GM21737 (cell line): ENCODE data around the gene CACNA1B.
"Not testable (repeated sequence)": the region's sequence is repeated elsewhere in the genome, so short reads cannot be mapped to it uniquely, and the experiment has no call there.

Source experiments
- ATAC-seq: cut with Tn5 transposase; IDR thresholded peaks from one replicate; pipeline ENCODE4 v1.9.1; 2021; ENCODE audit warnings: mild to moderate bottlenecking, moderate library complexity; ENCODE audit not compliant: unreplicated experiment

The CACNA1B gene

DNA sequence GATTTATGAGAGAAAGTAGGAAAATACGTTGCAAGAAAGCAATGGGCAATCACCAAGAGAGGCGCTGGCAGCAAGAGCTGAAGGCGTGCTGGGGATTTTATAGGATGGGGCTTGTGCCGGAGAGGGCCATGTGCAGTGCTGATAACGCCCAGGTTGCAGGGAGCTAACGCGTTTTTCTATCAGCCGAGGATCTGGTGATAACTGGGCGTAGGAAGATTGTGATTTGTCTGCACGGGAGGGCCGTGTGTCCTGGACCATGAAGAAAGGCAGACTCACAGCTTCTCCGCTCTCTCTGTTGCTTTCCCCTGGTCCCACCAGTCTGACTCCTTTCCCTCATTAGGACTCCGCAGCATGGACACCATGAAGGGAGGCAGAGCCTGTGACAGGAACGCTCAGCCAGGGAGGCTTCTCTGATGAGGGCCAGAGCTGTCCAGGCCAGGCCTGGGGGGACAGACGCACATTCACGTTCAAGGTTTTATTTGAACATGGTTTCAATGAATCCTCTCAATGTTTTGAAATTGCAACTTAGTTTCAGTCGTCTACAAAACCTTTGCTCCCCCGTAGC, 11.9 kb upstream of the CACNA1B start:
- ATAC-seq = no peak

DNA sequence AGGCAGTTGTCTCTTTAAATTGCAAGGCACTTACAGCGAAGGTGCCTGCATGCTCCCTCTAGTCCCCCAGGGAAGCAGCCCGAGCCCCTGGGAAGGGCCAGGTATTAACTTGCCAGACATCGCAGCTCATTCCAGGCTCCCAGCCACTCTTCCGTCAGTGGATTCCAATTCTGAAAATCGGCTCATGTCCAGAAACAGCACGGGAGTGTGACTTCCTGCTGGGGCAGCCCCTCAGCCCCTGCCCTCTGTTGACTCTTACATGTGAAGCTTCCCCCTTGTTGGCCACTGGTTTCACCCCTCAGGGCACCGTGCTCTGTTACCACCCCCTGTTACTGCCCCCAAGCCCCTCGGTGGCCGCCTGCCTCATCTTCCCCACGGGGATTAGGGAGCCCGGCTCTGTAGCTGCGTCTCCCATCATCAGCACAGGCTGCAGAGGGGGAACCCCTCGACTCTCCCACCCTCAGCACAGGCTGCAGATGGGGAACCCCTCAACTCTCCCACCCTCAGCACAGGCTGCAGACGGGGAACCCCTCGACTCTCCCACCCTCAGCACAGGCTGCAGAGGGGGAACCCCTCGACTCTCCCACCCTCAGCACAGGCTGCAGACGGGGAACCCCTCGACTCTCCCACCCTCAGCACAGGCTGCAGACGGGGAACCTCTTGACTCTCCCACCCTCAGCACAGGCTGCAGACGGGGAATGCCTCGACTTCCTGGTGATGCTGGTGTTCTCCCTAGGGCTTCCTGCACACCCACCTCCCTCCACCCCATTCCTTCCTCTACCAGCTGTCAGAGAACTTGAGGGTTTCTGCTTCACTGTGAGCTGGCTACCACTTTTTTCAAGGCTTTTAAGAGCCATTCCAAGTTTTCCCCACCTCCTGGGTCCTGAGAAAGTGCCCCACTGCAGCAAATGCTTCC, 11.1 kb upstream of the CACNA1B start:
- no peak for ATAC-seq

DNA sequence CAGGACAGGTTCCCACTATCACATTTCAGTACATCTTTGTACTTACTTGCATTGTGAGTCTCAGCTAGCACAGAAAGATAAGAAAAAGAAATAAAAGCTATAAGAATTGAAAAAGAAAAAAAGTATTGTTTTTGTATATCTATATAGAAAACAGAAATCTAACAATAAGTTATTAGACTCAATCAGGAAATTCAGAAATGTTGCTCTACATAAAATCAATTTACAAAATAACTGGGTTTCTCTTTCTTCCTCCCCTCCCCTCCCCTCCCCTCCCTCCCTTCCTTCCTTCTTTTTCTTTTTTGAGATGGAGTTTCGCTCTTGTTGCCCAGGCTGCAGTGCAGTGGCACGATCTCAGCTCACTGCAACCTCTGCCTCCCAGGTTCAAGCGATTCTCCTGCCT, 7.2 kb upstream of the CACNA1B start:
- ATAC-seq = no peak

DNA sequence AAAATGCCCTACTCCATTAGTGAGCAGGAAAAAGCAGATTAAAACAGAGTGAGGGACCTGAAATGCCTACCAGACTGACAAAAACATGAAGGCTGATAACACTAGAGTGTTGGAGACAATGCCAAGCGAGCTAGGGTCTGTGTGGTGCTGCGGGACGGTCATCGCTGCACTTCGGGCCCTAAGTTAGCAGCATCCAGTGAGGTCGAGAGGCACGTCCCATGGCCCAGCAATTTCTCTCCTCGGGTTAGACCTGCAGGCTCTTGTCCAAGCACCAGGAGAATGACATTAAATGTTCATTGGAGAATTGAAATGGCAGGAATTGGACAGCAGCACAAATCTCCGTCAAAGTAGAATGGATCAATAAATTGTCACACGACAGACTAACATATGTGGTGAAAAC, 5.3 kb upstream of the CACNA1B start:
- no peak for ATAC-seq

- ATAC-seq = no peak
Observed at GRCh38 chr9:137873408-137873807, 4.2 kb upstream of the CACNA1B start.

- ATAC-seq = no peak
Observed at GRCh38 chr9:137873858-137874362, 3.7 kb upstream of the CACNA1B start.

GRCh38 chr9:137875354-137875753, 2.2 kb upstream of the CACNA1B start:
- ATAC-seq = no peak

DNA sequence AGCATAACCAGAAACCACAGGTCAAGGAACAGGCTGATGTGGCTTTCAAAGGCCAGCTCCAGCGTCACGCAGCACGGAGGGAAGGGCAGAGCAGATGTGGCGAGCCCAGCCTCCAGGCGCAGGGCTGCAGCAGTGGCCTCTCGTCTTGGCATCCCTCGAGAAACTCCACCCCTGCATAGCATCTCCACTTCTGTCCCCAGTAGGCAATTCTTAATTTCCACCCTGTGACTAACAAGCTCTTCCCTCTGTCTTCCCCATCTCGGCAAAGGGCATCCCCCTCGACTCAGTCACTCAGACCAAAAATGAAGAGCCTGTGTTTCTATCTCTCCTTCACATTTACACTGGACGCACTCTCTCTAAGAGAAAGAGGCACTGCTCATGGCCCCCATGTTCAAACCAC, 1.7 kb upstream of the CACNA1B start:
- no peak for ATAC-seq

DNA sequence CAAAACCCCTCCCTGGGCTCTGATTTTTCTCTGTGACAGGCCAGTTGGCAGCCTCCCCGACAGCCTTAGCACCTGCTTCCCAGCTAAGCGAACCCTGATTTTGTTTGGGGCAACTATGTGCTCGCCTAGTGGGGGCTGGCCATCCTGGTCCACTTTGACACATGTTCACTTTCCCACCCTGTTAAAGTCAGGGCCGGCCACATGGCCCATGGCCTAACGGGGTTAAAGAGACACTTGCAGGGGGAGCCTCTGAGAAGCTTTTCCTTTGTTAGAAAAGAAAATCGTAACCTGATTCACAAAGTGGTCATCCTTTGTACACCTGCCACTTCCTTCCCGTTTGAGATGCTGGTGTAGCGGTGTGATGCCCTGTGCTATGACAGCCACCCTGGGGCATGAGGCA, 1.3 kb upstream of the CACNA1B start:
- ATAC-seq = no peak

GRCh38 chr9:137876781-137877386, 698 bp upstream of the CACNA1B start:
- ATAC-seq = no peak

GRCh38 chr9:137878146-137878941, 762 bp downstream of the CACNA1B start:
- ATAC-seq = no peak

GRCh38 chr9:137879052-137879451, 1.5 kb downstream of the CACNA1B start:
- ATAC-seq = no peak

GRCh38 chr9:137879566-137880150, 2.1 kb downstream of the CACNA1B start:
- no peak for ATAC-seq

GRCh38 chr9:137880160-137880975, 2.8 kb downstream of the CACNA1B start:
- ATAC-seq = no peak

- ATAC-seq = no peak
Observed at GRCh38 chr9:137880976-137881530, 3.5 kb downstream of the CACNA1B start.

DNA sequence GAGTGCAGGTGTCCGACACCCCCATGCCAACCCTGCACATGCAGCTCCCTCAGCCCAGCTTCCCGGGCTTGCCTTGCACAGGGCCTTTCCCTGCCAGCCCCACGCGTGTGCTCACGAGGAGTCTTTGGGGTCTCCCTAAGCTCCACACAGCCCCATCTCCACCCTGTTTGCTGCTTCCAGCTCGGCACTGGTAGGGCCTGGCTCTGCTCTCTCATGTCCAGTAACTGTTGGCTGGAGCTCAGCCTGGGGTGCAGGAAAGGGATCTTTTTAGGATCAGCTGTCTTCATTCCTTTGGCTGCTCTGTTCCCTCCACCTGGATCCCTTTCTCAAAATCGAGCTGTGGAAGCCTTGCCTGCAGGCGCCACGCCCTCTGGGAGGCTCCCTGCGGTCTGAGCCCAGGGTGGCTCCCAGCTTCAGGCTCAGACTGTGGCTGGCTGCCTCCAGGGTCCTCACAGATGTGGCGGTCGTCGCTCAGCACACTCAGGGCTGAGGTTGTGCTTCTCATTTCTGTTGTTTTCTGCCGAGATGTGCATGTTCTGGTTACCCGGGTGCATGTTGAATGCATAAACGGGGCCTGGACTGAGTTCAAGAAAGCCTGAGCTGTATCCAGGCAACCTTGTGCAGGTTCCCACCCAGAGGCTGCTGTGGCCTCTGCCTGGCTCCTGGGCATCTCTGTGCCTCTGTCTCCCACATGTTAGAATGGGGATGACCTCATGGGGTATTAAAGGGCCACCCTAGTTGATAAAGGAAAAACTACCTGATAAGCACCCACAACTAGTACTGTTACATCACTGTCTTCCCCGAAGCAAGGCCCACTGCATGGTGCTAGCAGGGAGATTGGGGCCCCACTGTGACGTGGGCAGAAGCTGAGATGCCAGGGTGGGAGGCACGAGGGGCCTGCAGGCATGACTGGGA, 4.3 kb downstream of the CACNA1B start:
- no peak for ATAC-seq

- no peak for ATAC-seq
Observed at GRCh38 chr9:137882506-137882821, 4.9 kb downstream of the CACNA1B start.

- not testable (repeated sequence) for ATAC-seq
Observed at GRCh38 chr9:137883977-137884376, 6.4 kb downstream of the CACNA1B start.

DNA sequence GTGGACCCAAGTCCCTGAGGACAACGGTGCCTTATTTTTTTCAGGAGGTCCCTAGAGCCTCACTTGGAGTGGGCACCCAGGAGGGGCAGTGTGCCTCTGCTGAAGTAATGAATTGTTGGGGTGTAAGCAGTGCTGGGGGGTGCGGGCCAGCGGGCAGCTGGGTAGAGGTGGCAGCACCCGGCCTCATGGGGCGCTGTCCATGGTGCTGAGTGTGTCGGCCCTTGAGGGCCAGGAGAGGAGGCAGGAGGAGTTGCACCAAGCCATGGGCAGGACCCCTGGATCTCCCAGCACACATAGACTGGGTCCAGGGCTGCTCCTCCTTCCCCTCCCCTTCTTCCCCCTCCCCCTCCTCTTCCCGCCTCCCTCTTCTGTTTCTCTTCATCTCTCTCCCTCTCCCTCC, 7.0 kb downstream of the CACNA1B start:
- ATAC-seq = not testable (repeated sequence)
